Smooth muscle cell (in vitro differentiated cells): ENCODE results near the gene NOS3. TPM values are rescaled to one million over a fixed set of nuclear protein-coding genes. Genes with fewer than 3 reads are reported as not detected.
A peak's percentile ranks its signal among the peaks of the same experiment; 100 is the strongest.

Experiments
- DNase-seq: peaks from one replicate; lab custom pipeline; 2025; ENCODE audit not compliant: unreplicated experiment; lab: John Stamatoyannopoulos, UW
- H2AFZ ChIP-seq: fragments of 200-600 bp; sonication (generic); 2 replicates; pipeline ENCODE4 v1.6.0; 2016; ENCODE audit warnings: antibody characterized with exemption, low read depth, mild to moderate bottlenecking
- H3F3A ChIP-seq: fragments of 200-600 bp; sonication (generic); 2 replicates; pipeline ENCODE4 v1.6.0; 2017; ENCODE audit warnings: antibody characterized with exemption, low read depth
- H3K27ac ChIP-seq: fragments of 200-600 bp; sonication (generic); 2 replicates; pipeline ENCODE4 v1.5.1; 2016; ENCODE audit warnings: low read depth, mild to moderate bottlenecking
- H3K27me3 ChIP-seq: fragments of 200-600 bp; sonication (generic); 2 replicates; pipeline ENCODE4 v1.6.1; 2016; ENCODE audit warnings: low read depth, mild to moderate bottlenecking
- H3K36me3 ChIP-seq: fragments of 200-600 bp; sonication (generic); 2 replicates; pipeline ENCODE4 v1.5.1; 2016; ENCODE audit warnings: low read depth
- H3K4me1 ChIP-seq: fragments of 200-600 bp; sonication (generic); 2 replicates; pipeline ENCODE4 v1.5.1; 2016; ENCODE audit warnings: low read depth
- H3K4me2 ChIP-seq: fragments of 200-600 bp; sonication (generic); 2 replicates; pipeline ENCODE4 v1.6.0; 2016; ENCODE audit warnings: mild to moderate bottlenecking
- H3K4me3 ChIP-seq: fragments of 200-600 bp; sonication (generic); 2 replicates; pipeline ENCODE4 v1.5.1; 2016; ENCODE audit warnings: mild to moderate bottlenecking
- H3K79me2 ChIP-seq: fragments of 200-600 bp; sonication (generic); 2 replicates; pipeline ENCODE4 v1.6.0; 2016; ENCODE audit warnings: low read depth, mild to moderate bottlenecking
- H3K9ac ChIP-seq: fragments of 200-600 bp; sonication (generic); 2 replicates; pipeline ENCODE4 v1.6.0; 2016; ENCODE audit warnings: low read depth
- H3K9me3 ChIP-seq: fragments of 200-600 bp; sonication (generic); replicated peaks from 2 replicates; pipeline ENCODE4 v1.5.1; 2016; ENCODE audit warnings: low read depth
- H4K20me1 ChIP-seq: fragments of 200-600 bp; sonication (generic); 2 replicates; pipeline ENCODE4 v1.6.0; 2016; ENCODE audit warnings: low read depth
- CTCF ChIP-seq: fragments of 200-600 bp; sonication (generic); IDR thresholded peaks from 2 replicates; pipeline ENCODE4 v1.5.1; 2017; ENCODE audit warnings: borderline replicate concordance, mild to moderate bottlenecking, antibody characterized with exemption; ENCODE audit not compliant: insufficient read depth, poor library complexity, severe bottlenecking
- WGBS: methylation state at CpG from one replicate; pipeline ENCODE4 v1.1.7; 2016; ENCODE audit warnings: low lambda C conversion rate; 5-methylcytosine and 5-hydroxymethylcytosine counted together
- polyA plus RNA-seq: library from polyadenylated mRNA; unstranded; fragments of >200 nt; fragmentation: Nextera tagmentation; extraction: Ambion mirVana; gene quantifications from 2 replicates; pipeline ENCODE4 v1.2.1, GENCODE V29; 2016
- total RNA-seq: library from RNA; depleted of rRNA; stranded (reverse); fragments of >200 nt; gene quantifications from 2 replicates; pipeline ENCODE4 v1.2.3, GENCODE V29; 2014

Gene NOS3
- total and polyA plus RNA-seq, 2 experiments from 2014 or later: 3.4 to 11.7 TPM

GRCh38 chr7:150954201-150954985 is 36.4 kb upstream of the NOS3 start:
- peaks cover 19% of the 10 kb centered on the region for H3K4me1 ChIP-seq
- no peak overlapping the region for H3K27ac ChIP-seq
- no peak for TF ChIP-seq CTCF
- H3K4me3 ChIP-seq: no peak overlapping the region
- H3K79me2 ChIP-seq: peaks cover 3% of the 10 kb centered on the region
- H3K36me3 ChIP-seq: no peaks in the 10 kb centered on the region
- H3K4me2 ChIP-seq: peak overlapping the region; percentile 85
- H4K20me1 ChIP-seq: no peaks in the 10 kb centered on the region
- H3K9ac ChIP-seq: no peak overlapping the region
- H3K9me3 ChIP-seq: no peaks in the 10 kb centered on the region
- H3K27me3 ChIP-seq: no peaks in the 10 kb centered on the region
- H3F3A ChIP-seq: no peaks in the 10 kb centered on the region
- WGBS: 61% methylated on average over 9 of the region's 9 CpGs
- no peak overlapping the region for H2AFZ ChIP-seq
- no peak for DNase-seq

GRCh38 chr7:150954986-150955518 is 35.8 kb upstream of the NOS3 start:
- Histone ChIP-seq H3F3A (peaks cover 2% of the 10 kb centered on the region), H4K20me1 (no peaks in the 10 kb centered on the region), H3K27me3 (no peaks in the 10 kb centered on the region), H3K9me3 (no peaks in the 10 kb centered on the region), H3K79me2 (peaks cover 3% of the 10 kb centered on the region), H3K36me3 (no peaks in the 10 kb centered on the region), H2AFZ (no peak overlapping the region), H3K4me1 (peaks cover 14% of the 10 kb centered on the region), H3K9ac (no peak overlapping the region), H3K27ac (no peak overlapping the region), H3K4me2 (peak overlapping the region; percentile 85), H3K4me3 (peak overlapping the region; percentile 26)
- DNase-seq: no peak
- WGBS: 69% methylated on average over 21 of the region's 21 CpGs
- no peak for TF ChIP-seq CTCF

- Histone ChIP-seq H3K4me3 (peak overlapping the region; percentile 26), H3K27ac (no peak overlapping the region), H3K9ac (no peak overlapping the region), H3K4me1 (peaks cover 14% of the 10 kb centered on the region), H3F3A (peaks cover 5% of the 10 kb centered on the region), H3K79me2 (peaks cover 3% of the 10 kb centered on the region), H3K4me2 (peak overlapping the region; percentile 85), H3K36me3 (no peaks in the 10 kb centered on the region), H4K20me1 (no peaks in the 10 kb centered on the region), H2AFZ (no peak overlapping the region), H3K9me3 (no peaks in the 10 kb centered on the region), H3K27me3 (no peaks in the 10 kb centered on the region)
- TF ChIP-seq CTCF: no peak
- 30% methylated on average over 25 of the region's 38 CpGs for WGBS
- peak; percentile 41 for DNase-seq
These were observed 35.1 kb upstream of the NOS3 start for GRCh38 chr7:150955519-150956394.
